HepG2 (cell line): ENCODE measurements around the gene ABAT. TPM values are rescaled to one million over a fixed set of nuclear protein-coding genes. Genes with fewer than 3 reads are reported as not detected.

Experiments used
- ATAC-seq: fragments of 200-7000 bp; cut with Tn5 transposase; 3 replicates; pipeline ENCODE4 v1.9.1; 2020; ENCODE audit warnings: mild to moderate bottlenecking, moderate library complexity
- BruUV-seq: library from RNA; stranded (reverse); fragments of 400-500 nt; replicated peaks from 2 replicates; lab custom pipeline; 2021; lab: Mats Ljungman, UMichigan
- CTCF ChIA-PET: fragments of 300-600 bp; formaldehyde crosslinking; extraction: SDS; loops from one replicate; lab custom pipeline; 2021; ENCODE audit warnings: low total read pairs, inconsistent platforms, low intra/inter-chr PET ratio; lab: Yijun Ruan, JAX
- POLR2A ChIA-PET: fragments of 350-600 bp; sonication (Branson Sonifier 250); formaldehyde crosslinking; loops from one replicate; lab custom pipeline; 2020; ENCODE audit warnings: antibody characterized with exemption, inconsistent platforms; lab: Yijun Ruan, JAX
- DNase-seq: peaks from one replicate; pipeline ENCODE4 v3.0.0-alpha.2; 2015; ENCODE audit warnings: low spot score
- FAIRE-seq: peaks from 3 replicates; lab custom pipeline; 2011; peaks lifted over from hg19 to GRCh38; lab: Jason Lieb, UNC
- H2AFZ ChIP-seq: one replicate; pipeline ENCODE4 v1.6.1; 2011; ENCODE audit warnings: low read length, inconsistent platforms
- H3K27ac ChIP-seq: fragments of 300-600 bp; 3 replicates; pipeline ENCODE4 v1.8.0; 2011; ENCODE audit warnings: mixed run types, mild to moderate bottlenecking, mixed read lengths, low read length, inconsistent platforms; ENCODE audit not compliant: insufficient read depth; ENCODE audit errors: extremely low read length
- H3K27me3 ChIP-seq, 2 experiments: fragments of 200-600 bp in 1 of 2; 2 replicates in 1 of 2; 3 replicates in 1 of 2; pipeline versions ENCODE4 v1.6.0 to v1.8.0; 2011; ENCODE audit warnings: low read length in 2 of 2, mild to moderate bottlenecking in 2 of 2, moderate library complexity in 2 of 2, inconsistent platforms in 1 of 2; ENCODE audit not compliant: insufficient read depth in 2 of 2, control insufficient read depth in 1 of 2
- H3K36me3 ChIP-seq, 2 experiments: fragments of 200-600 bp in 1 of 2; replicated peaks in 1 of 2; 2 replicates in 1 of 2; 3 replicates in 1 of 2; pipeline versions ENCODE4 v1.5.1 to v1.8.0; 2011; ENCODE audit warnings: low read length in 2 of 2, inconsistent platforms in 1 of 2; ENCODE audit not compliant: insufficient read depth in 2 of 2, control insufficient read depth in 1 of 2
- H3K4me1 ChIP-seq: 2 replicates; pipeline ENCODE4 v1.5.1; 2012; ENCODE audit warnings: low read length, inconsistent platforms; ENCODE audit not compliant: insufficient read depth
- H3K4me2 ChIP-seq: 2 replicates; pipeline ENCODE4 v1.6.0; 2011; ENCODE audit warnings: low read depth, low read length, inconsistent platforms
- H3K4me3 ChIP-seq, 3 experiments: fragments of 200-600 bp in 1 of 3; sonication (generic), shearing (Covaris generic) in 1 of 3; replicated peaks in 1 of 3; 2 replicates each; pipeline ENCODE4 v1.5.1; 2011 to 2016; ENCODE audit warnings: low read length in 3 of 3, inconsistent platforms in 2 of 3, low read depth in 2 of 3, mild to moderate bottlenecking in 2 of 3, control low read depth in 1 of 3, mixed read lengths in 1 of 3; ENCODE audit not compliant: insufficient read depth in 1 of 3
- H3K79me2 ChIP-seq: one replicate; pipeline ENCODE4 v1.6.1; 2011; ENCODE audit warnings: low read length, inconsistent platforms; ENCODE audit not compliant: insufficient read depth
- H3K9ac ChIP-seq: 2 replicates; pipeline ENCODE4 v1.6.0; 2011; ENCODE audit warnings: mild to moderate bottlenecking, low read depth, low read length, inconsistent platforms; ENCODE audit not compliant: insufficient read depth
- H3K9me3 ChIP-seq: 2 replicates; pipeline ENCODE4 v1.5.1; 2012; ENCODE audit warnings: mild to moderate bottlenecking, low read length
- H4K20me1 ChIP-seq: 2 replicates; pipeline ENCODE4 v1.6.0; 2011; ENCODE audit warnings: inconsistent platforms, mild to moderate bottlenecking, low read length, moderate library complexity; ENCODE audit not compliant: insufficient read depth
- CC2D1A ChIP-seq: sonication (generic); formaldehyde crosslinking; IDR thresholded peaks from 2 replicates; pipeline ENCODE4 v1.8.1; 2023; ENCODE audit warnings: mild to moderate bottlenecking, missing genetic modification reagents
- CEBPG ChIP-seq: IDR thresholded peaks from 2 replicates; pipeline ENCODE4 v1.6.1; 2016
- CREM ChIP-seq, 2 experiments: sonication (generic) in 1 of 2; formaldehyde crosslinking in 1 of 2; IDR thresholded peaks; 2 replicates each; pipeline versions ENCODE4 v1.4.0 to v1.6.1; 2016 to 2020; ENCODE audit warnings: antibody characterized with exemption in 1 of 2, mild to moderate bottlenecking in 1 of 2, missing genetic modification reagents in 1 of 2
- HMG20A ChIP-seq: IDR thresholded peaks from 2 replicates; pipeline ENCODE4 v1.6.1; 2016; ENCODE audit warnings: borderline replicate concordance
- HNF4G ChIP-seq, 2 experiments: sonication (generic) in 1 of 2; formaldehyde crosslinking in 1 of 2; IDR thresholded peaks; 2 replicates each; pipeline versions ENCODE4 v1.4.0 to v1.6.1; 2011 to 2020; ENCODE audit warnings: borderline replicate concordance in 2 of 2, low read depth in 2 of 2, mild to moderate bottlenecking in 2 of 2, low read length in 1 of 2, missing genetic modification reagents in 1 of 2, moderate library complexity in 1 of 2
- HOXA3 ChIP-seq: sonication (generic); formaldehyde crosslinking; IDR thresholded peaks from 2 replicates; pipeline ENCODE4 v1.5.0; 2020; ENCODE audit warnings: missing genetic modification reagents
- ISL2 ChIP-seq: sonication (generic); formaldehyde crosslinking; IDR thresholded peaks from 2 replicates; pipeline ENCODE4 v1.5.0; 2020; ENCODE audit warnings: missing genetic modification reagents
- KDM3A ChIP-seq: IDR thresholded peaks from 2 replicates; pipeline ENCODE4 v1.6.1; 2018; ENCODE audit warnings: low read depth, missing compliant biosample characterization
- MEF2D ChIP-seq: sonication (generic); formaldehyde crosslinking; IDR thresholded peaks from 2 replicates; pipeline ENCODE4 v1.5.1; 2020; ENCODE audit warnings: mild to moderate bottlenecking, missing genetic modification reagents
- MEIS1 ChIP-seq: sonication (generic); formaldehyde crosslinking; IDR thresholded peaks from 2 replicates; pipeline ENCODE4 v1.9.0; 2021; ENCODE audit warnings: mild to moderate bottlenecking, missing genetic modification reagents, moderate library complexity, borderline replicate concordance
- NBN ChIP-seq: fragments of 450-650 bp; conservative IDR thresholded peaks from 2 replicates; pipeline ENCODE4 v1.6.1; 2017
- NCOR1 ChIP-seq: fragments of 200-600 bp; sonication (generic); IDR thresholded peaks from 2 replicates; pipeline ENCODE4 v1.7.0; 2017; ENCODE audit warnings: antibody characterized with exemption, low read length, borderline replicate concordance
- POLR2AphosphoS5 ChIP-seq: IDR thresholded peaks from 2 replicates; pipeline ENCODE4 v1.6.1; 2012; ENCODE audit warnings: low read depth, low read length
- ZBTB7B ChIP-seq: sonication (generic); formaldehyde crosslinking; IDR thresholded peaks from 2 replicates; pipeline ENCODE4 v1.4.0; 2020; ENCODE audit warnings: missing genetic modification reagents
- ZNF292 ChIP-seq: sonication (generic); formaldehyde crosslinking; IDR thresholded peaks from 2 replicates; pipeline ENCODE4 v1.8.1; 2022; ENCODE audit warnings: mild to moderate bottlenecking, low read depth, missing genetic modification reagents, borderline replicate concordance
- ZNF317 ChIP-seq: sonication (generic); formaldehyde crosslinking; IDR thresholded peaks from 2 replicates; pipeline ENCODE4 v1.5.0; 2020; ENCODE audit warnings: mild to moderate bottlenecking, missing genetic modification reagents
- ZSCAN9 ChIP-seq: IDR thresholded peaks from 2 replicates; pipeline ENCODE4 v1.6.1; 2016; ENCODE audit warnings: borderline replicate concordance
- WGBS: methylation state at CpG from one replicate; pipeline ENCODE4 v1.1.6; 2017; ENCODE audit warnings: low lambda C conversion rate; 5-methylcytosine and 5-hydroxymethylcytosine counted together
- in situ Hi-C: cut with HindIII; loops from 2 replicates; pipeline ENCODE4 v1.10.0; 2017; ENCODE audit warnings: low pct_unique_long_range_greater_than_20kb; ENCODE audit not compliant: extremely low pct_ligation_motif_present
- intact Hi-C: fragments of 100-400 bp; cut with micrococcal nuclease; formaldehyde crosslinking; loops from one replicate; pipeline ENCODE4 v1.10.0; 2022; ENCODE audit not compliant: unreplicated experiment
- polyA plus RNA-seq, 8 experiments: library from polyadenylated mRNA; depleted of rRNA in 3 of 8; stranded (reverse) in 7 of 8; unstranded in 1 of 8; fragments of >200 nt; fragmentation: Illumina TruSeq in 4 of 8; extraction: Trizol in 4 of 8; gene quantifications; 2 replicates each; pipeline versions ENCODE4 v1.2.1 to v1.2.3, GENCODE V29; 2011 to 2016; ENCODE audit warnings: low read depth in 4 of 8, missing spikeins in 1 of 8, mixed read lengths in 1 of 8; ENCODE audit not compliant: insufficient read depth in 1 of 8
- total RNA-seq, 5 experiments: library from RNA; depleted of rRNA; stranded (reverse); fragments of >200 nt; fragmentation: Illumina TruSeq; extraction: Trizol; gene quantifications; 2 replicates each; pipeline ENCODE4 v1.2.3, GENCODE V29; 2016; ENCODE audit warnings: low read depth in 1 of 5
- TF ChIP-seq, protein P1 (sequence below): sonication (generic); formaldehyde crosslinking; conservative IDR thresholded peaks from 2 replicates; pipeline ENCODE4 v1.4.0; 2020; ENCODE audit warnings: mild to moderate bottlenecking, missing genetic modification reagents, moderate library complexity
- TF ChIP-seq, protein P2 (sequence below): sonication (generic); formaldehyde crosslinking; IDR thresholded peaks from 2 replicates; pipeline ENCODE4 v1.5.0; 2020; ENCODE audit warnings: missing genetic modification reagents
- TF ChIP-seq, protein P3 (sequence below): IDR thresholded peaks from 2 replicates; pipeline ENCODE4 v1.6.1; 2016; ENCODE audit warnings: low read depth

Gene ABAT
- total and polyA plus RNA-seq, 2 of the 13 experiments (the other 11 are each of a cell fraction or from before 2014, with no cell fraction given), result 47.6 to 97.3 TPM

DNA sequence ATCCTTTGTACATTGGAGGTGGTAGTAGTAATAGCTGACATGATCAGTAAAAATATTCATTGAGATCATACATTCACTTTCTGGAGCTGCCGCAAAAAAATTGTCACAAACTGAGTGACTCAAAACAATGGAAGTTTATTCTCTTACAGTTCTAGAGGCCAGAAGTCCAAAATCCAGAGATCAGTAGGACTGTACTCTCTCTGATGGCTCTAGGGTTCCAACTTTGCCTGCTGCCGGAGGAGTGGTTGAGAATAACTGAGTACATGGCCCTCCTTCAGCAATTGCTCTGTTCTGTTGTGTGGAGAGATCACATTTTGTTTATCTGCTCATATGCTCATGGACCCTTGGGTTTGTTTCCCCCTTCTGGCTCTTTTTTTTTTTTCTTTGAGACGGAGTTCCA lies 23.5 kb downstream of the ABAT start:
- ChIA-PET CTCF (no interaction called here), POLR2A (no interaction called here)
- in situ Hi-C loops, result no loop called here
- H3K36me3 ChIP-seq, result peaks cover 8 to 9% of the 10 kb centered on the region in 2 experiments; a peak in 4 of 5 replicates
- intact Hi-C loops, result no loop called here
- no peak overlapping the region for H3K9ac ChIP-seq
- peak overlapping the region; percentile 33 for H3K4me2 ChIP-seq
- H3K27ac ChIP-seq, result peak overlapping the region; percentile 43
- no peaks in the 10 kb centered on the region for H3K79me2 ChIP-seq
- peak; percentile 75 for ATAC-seq
- no peaks in the 10 kb centered on the region for H3K9me3 ChIP-seq
- WGBS, result 25% methylated on average over 3 of the region's 3 CpGs
- H4K20me1 ChIP-seq, result no peaks in the 10 kb centered on the region
- no peaks in the 10 kb centered on the region for H3K27me3 ChIP-seq
- peak; percentile 74 for DNase-seq
- no peak overlapping the region for H3K4me3 ChIP-seq
- H3K4me1 ChIP-seq, result peaks cover 50% of the 10 kb centered on the region
- FAIRE-seq, result peak; percentile 64
- no peak overlapping the region for H2AFZ ChIP-seq
- no TSS peak for BruUV-seq
- peak; percentile 33; the same call in 1 of the 2 replicates for TF ChIP-seq HOXA3
- TF ChIP-seq CREM (IDR thresholded peaks at IDR 0.05), result peak; percentile 34; the same call in 1 of the 2 replicates
- no peak for TF ChIP-seq CREM (CRISPR knock-in tag; IDR thresholded peaks at IDR 0.05)
- TF ChIP-seq, protein P1, sequence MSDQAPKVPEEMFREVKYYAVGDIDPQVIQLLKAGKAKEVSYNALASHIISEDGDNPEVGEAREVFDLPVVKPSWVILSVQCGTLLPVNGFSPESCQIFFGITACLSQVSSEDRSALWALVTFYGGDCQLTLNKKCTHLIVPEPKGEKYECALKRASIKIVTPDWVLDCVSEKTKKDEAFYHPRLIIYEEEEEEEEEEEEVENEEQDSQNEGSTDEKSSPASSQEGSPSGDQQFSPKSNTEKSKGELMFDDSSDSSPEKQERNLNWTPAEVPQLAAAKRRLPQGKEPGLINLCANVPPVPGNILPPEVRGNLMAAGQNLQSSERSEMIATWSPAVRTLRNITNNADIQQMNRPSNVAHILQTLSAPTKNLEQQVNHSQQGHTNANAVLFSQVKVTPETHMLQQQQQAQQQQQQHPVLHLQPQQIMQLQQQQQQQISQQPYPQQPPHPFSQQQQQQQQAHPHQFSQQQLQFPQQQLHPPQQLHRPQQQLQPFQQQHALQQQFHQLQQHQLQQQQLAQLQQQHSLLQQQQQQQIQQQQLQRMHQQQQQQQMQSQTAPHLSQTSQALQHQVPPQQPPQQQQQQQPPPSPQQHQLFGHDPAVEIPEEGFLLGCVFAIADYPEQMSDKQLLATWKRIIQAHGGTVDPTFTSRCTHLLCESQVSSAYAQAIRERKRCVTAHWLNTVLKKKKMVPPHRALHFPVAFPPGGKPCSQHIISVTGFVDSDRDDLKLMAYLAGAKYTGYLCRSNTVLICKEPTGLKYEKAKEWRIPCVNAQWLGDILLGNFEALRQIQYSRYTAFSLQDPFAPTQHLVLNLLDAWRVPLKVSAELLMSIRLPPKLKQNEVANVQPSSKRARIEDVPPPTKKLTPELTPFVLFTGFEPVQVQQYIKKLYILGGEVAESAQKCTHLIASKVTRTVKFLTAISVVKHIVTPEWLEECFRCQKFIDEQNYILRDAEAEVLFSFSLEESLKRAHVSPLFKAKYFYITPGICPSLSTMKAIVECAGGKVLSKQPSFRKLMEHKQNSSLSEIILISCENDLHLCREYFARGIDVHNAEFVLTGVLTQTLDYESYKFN, result peak; percentile 72
- TF ChIP-seq MEIS1 (CRISPR knock-in tag), result no peak; the same call in 1 of the 2 replicates
- peak; percentile 20; the same call in 1 of the 2 replicates for TF ChIP-seq ZBTB7B
- 0 out of 2 replicates have a peak, but pooled peaks have one; percentile 9 for TF ChIP-seq HMG20A (CRISPR knock-in tag)
- TF ChIP-seq, protein P2, sequence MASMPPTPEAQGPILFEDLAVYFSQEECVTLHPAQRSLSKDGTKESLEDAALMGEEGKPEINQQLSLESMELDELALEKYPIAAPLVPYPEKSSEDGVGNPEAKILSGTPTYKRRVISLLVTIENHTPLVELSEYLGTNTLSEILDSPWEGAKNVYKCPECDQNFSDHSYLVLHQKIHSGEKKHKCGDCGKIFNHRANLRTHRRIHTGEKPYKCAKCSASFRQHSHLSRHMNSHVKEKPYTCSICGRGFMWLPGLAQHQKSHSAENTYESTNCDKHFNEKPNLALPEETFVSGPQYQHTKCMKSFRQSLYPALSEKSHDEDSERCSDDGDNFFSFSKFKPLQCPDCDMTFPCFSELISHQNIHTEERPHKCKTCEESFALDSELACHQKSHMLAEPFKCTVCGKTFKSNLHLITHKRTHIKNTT (CRISPR knock-in tag), result no peak
- TF ChIP-seq CEBPG (CRISPR knock-in tag), result 0 out of 2 replicates have a peak, but pooled peaks have one; percentile 27
- 0 out of 2 replicates have a peak, but pooled peaks have one; percentile 18 for TF ChIP-seq ZNF292 (CRISPR knock-in tag)
- no peak for TF ChIP-seq POLR2AphosphoS5
- TF ChIP-seq NBN, result no peak
- no peak for TF ChIP-seq CC2D1A
- peak; percentile 77 for TF ChIP-seq NCOR1
- TF ChIP-seq, protein P3, sequence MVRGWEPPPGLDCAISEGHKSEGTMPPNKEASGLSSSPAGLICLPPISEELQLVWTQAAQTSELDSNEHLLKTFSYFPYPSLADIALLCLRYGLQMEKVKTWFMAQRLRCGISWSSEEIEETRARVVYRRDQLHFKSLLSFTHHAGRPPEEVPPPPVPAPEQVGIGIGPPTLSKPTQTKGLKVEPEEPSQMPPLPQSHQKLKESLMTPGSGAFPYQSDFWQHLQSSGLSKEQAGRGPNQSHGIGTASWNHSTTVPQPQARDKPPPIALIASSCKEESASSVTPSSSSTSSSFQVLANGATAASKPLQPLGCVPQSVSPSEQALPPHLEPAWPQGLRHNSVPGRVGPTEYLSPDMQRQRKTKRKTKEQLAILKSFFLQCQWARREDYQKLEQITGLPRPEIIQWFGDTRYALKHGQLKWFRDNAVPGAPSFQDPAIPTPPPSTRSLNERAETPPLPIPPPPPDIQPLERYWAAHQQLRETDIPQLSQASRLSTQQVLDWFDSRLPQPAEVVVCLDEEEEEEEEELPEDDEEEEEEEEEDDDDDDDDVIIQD (CRISPR knock-in tag), result peak; percentile 23; the same call in 1 of the 2 replicates
- TF ChIP-seq ZSCAN9 (CRISPR knock-in tag), result peak; percentile 18; the same call in 1 of the 2 replicates
- TF ChIP-seq HNF4G (IDR thresholded peaks at IDR 0.05; ENCODE audit: borderline replicate concordance, low read depth, low read length), result peak; percentile 83
- TF ChIP-seq HNF4G (CRISPR knock-in tag; IDR thresholded peaks at IDR 0.05; ENCODE audit: borderline replicate concordance, low read depth), result peak; percentile 41; the same call in 1 of the 2 replicates
- TF ChIP-seq ISL2 (CRISPR knock-in tag), result no peak
- TF ChIP-seq MEF2D (CRISPR knock-in tag), result peak; percentile 62; the same call in 1 of the 2 replicates
- 0 out of 2 replicates have a peak, but pooled peaks have one; percentile 36 for TF ChIP-seq ZNF317 (CRISPR knock-in tag)
- TF ChIP-seq KDM3A (CRISPR knock-in tag), result 0 out of 2 replicates have a peak, but pooled peaks have one; percentile 17
